HG03175 (cell line): ENCODE data around the gene KATNAL1.

Experiments used
- ATAC-seq: cut with Tn5 transposase; IDR thresholded peaks from one replicate; pipeline ENCODE4 v1.9.1; 2021; ENCODE audit warnings: mild to moderate bottlenecking, moderate library complexity; ENCODE audit not compliant: unreplicated experiment

The KATNAL1 gene

GRCh38 chr13:30170569-30170968, 136.8 kb downstream of the KATNAL1 start:
- no peak for ATAC-seq

GRCh38 chr13:30169442-30169841, 137.9 kb downstream of the KATNAL1 start:
- ATAC-seq = no peak

GRCh38 chr13:30165796-30166195, 141.6 kb downstream of the KATNAL1 start:
- ATAC-seq = no peak

GRCh38 chr13:30165071-30165470, 142.3 kb downstream of the KATNAL1 start:
- no peak for ATAC-seq

- no peak for ATAC-seq
Measured at GRCh38 chr13:30164146-30164545, 143.2 kb downstream of the KATNAL1 start.

GRCh38 chr13:30163441-30163840, 143.9 kb downstream of the KATNAL1 start:
- ATAC-seq = no peak

GRCh38 chr13:30159446-30159839, 147.9 kb downstream of the KATNAL1 start:
- ATAC-seq = no peak

GRCh38 chr13:30158774-30159445, 148.4 kb downstream of the KATNAL1 start:
- no peak for ATAC-seq

- ATAC-seq = no peak
Measured at GRCh38 chr13:30157616-30157993, 149.7 kb downstream of the KATNAL1 start.

- no peak for ATAC-seq
Measured at GRCh38 chr13:30156826-30157615, 150.3 kb downstream of the KATNAL1 start.

- ATAC-seq = no peak
Measured at GRCh38 chr13:30156270-30156669, 151.1 kb downstream of the KATNAL1 start.

- no peak for ATAC-seq
Measured at GRCh38 chr13:30154931-30155330, 152.4 kb downstream of the KATNAL1 start.

GRCh38 chr13:30154531-30154930, 152.8 kb downstream of the KATNAL1 start:
- ATAC-seq = no peak

- ATAC-seq = no peak
Measured at GRCh38 chr13:30153545-30154426, 153.6 kb downstream of the KATNAL1 start.
